RPMI8226 (cell line): ENCODE data around the gene HEXD.

Source experiments
- DNase-seq: peaks from one replicate; pipeline ENCODE4 v3.0.0-alpha.2; 2015

Gene HEXD

DNA sequence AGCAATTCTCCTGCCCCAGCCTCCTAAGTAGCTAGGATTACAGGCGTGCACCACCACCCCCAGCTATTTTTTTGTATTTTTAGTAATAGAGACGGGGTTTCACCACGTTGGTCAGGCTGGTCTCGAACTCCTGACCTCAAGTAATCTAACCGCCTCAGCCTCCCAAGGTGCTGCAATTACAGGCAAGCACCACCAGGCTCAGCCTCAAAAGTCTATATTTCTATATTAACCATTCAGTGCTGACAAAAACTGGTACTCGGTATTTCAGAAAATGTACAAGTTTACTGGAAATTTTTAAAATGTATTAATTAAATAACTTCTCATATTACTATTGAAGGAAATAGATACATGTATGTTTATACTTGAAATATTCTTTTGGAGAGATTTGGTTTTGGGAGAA is 1.4 kb upstream of the HEXD start:
- DNase-seq = peak; percentile 29

DNA sequence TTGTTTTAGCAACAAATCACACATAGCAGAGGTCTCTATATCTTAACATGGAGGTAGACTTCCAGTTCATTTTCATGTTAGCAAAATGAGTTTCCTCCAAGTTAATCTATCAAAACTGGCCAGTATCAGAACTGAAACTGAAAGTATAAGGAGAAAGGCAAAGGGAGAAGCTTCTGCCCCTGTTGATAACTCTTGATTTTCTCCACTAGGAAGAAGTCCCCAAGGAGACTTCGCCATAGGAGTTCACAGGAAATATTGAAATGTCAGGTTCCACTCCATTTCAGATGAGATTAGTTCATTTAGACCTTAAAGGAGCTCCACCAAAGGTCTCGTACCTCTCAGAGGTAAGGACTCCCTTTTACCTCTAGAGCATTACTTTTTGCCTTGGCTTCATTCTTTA is 1.4 kb downstream of the HEXD start:
- DNase-seq = peak; percentile 48

DNA sequence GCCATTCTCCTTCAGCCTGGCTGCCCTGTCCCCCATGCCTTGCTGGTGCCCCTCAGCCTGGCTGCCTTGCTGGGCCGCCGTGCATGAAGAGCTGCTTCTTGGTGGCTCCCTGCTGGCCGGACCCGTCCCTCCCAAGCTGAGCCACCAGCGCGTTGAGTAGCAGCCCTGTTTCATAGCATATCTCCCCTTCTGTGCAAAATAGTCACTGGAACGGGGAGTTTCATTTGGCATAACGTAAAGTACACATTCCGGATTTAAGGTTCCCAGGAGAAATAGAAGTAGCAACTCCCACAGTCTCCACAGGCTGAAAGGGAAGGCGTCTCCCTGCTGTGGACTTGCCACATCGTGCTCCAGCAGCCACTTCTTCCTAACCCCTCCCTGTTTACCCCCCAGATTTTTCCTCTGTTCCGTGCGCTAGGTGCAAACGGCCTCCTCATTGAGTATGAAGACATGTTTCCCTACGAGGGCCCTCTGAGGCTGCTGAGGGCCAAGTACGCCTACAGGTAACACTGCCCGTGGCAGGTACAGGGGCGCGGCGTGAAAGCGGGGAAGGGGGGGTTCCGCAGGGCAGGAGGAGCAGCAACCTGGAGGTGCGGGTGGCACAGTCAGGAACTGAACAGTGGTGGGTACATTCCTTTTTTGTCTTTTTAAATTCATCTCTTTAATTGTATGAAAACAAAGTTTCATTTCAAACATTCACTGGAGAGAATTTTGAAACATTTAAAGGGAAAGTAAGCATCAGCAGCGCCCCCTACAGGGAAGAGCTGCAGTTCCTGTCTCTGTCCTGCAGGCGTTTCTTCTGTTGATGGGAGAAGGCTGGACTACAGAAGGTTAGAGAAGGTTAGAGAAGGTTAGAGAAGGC is 6.1 kb downstream of the HEXD start:
- peak; percentile 75 for DNase-seq

DNA sequence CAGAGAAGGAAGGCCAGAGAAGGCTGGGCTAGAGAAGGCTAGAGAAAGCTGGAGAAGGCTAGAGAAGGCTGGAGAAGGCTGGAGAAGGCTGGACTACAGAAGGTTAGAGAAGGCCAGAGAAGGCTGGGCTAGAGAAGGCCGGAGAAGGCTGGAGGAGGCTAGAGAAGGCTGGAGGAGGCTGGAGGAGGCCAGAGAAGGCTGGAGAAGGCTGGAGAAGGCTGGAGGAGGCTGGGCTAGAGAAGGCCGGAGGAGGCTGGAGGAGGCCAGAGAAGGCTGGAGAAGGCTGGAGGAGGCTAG is 6.7 kb downstream of the HEXD start:
- DNase-seq = no peak

DNA sequence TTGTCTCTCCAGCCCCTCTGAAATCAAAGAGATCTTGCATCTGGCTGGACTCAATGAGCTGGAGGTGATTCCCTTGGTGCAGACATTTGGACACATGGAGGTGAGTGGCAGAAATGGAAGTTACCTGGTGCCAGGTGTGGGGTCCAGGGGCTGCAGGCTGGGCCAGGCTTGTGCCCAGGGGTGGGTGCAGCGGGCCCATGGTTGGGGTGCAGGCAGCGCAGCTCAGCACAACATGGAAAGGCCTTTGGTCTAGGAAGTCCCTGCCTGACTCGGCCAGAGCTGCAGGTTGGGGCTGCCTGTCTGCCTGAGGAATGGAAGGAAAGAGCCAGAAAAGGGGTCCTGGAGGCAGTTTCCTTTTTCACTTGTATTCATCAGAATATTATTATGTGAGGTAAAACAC is 10.4 kb downstream of the HEXD start:
- DNase-seq = no peak

DNA sequence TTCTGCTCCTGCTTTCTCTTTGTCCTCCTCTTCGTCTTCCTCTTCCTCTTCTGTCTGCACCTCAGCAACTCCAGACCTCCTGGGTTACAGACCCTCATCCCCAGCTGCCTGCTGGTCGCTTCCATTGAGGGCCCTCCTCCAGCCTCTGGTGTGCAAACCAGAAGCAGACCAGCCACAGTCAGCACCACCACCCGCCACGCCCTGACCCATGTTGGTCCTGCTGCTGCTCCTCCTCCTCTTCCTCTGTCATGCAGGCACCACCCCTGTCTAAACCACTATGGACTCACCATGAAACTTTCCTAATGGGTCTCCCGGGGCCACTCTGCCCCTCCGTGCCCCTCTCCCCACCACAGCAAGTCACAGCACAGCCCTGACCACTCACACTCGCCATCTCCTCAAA is 11.7 kb downstream of the HEXD start:
- no peak for DNase-seq

DNA sequence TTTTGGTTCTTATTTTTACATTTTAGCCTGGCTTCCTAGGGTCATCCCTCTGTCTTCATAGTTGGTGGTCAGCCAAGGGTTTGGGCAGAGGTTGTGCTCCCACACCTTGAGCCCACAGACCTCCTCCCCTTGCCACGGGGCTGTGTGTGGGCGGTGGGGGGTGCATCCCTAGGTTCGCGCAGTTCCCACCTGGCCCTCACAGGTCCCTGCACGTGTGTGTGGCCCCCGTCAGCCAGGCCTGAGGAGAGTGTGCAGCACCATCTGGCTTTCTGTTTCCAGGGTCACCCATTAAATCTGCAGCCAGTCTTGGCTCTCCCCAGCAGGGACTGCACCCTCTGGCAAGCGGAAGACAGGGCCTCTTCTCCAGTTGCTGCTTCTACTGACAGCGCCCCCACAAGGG is 13.9 kb downstream of the HEXD start:
- DNase-seq = no peak

DNA sequence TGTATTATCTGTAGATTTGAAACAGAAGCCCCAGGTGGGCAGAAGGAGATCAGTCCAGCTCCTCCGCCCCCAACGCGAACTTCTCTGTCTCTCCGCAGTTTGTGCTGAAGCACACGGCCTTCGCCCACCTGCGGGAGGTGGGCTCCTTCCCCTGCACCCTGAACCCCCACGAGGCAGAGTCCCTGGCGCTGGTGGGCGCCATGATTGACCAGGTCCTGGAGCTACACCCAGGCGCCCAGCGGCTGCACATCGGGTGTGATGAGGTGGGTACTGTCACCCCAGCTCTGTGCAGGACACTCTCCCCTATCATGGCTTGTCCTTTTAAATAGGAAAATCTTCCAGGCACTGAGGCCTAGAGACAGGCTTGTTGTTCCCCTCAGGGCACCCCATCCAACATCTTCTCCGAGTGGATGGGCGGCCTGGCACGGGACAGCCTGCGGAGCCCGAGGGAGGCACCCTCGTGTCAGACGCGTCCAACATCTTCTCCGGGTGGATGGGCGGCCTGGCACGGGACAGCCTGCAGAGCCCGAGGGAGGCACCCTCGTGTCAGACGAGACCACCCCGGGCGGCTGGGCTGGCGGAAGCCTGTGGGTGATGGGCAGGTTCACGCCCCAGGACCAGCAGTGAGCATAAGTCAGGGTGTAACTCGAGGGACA is 15.5 kb downstream of the HEXD start:
- DNase-seq = no peak

DNA sequence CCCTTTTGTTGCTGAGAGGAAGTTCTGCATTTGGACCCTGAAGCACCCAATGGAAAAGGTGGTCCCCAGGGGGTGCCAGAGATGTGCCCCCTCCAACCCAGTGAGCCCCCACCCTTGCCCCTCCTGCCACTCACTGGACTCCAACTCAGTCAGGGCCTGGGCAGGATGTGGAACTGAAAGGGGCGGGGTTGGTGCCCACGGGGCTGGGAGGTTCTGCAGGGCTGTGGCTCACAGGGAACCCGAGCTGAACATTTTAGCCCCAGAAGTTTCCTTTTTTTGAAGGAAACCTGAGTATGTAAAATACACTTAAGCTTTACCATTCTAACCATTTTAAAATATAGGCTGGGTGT is 16.0 kb downstream of the HEXD start:
- DNase-seq = no peak

DNA sequence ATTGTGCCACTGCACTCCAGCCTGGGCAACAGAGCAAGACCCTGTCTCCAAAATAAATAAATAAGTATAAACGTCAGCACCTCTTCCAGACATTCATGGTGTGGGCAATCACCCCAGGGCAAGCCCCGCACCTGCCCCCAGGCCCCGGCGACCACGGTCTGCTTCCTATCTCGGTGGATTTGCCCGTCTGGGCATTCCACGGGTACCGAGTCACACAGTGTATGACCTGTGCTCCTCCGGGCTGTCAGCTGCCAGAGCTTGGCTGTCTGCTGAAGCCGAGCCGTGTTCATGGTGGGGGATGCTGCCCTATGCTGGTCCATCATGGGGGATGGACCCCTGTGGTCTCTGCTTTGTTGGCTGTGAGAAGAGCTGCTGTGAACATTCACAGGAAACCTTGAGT is 17.0 kb downstream of the HEXD start:
- no peak for DNase-seq

DNA sequence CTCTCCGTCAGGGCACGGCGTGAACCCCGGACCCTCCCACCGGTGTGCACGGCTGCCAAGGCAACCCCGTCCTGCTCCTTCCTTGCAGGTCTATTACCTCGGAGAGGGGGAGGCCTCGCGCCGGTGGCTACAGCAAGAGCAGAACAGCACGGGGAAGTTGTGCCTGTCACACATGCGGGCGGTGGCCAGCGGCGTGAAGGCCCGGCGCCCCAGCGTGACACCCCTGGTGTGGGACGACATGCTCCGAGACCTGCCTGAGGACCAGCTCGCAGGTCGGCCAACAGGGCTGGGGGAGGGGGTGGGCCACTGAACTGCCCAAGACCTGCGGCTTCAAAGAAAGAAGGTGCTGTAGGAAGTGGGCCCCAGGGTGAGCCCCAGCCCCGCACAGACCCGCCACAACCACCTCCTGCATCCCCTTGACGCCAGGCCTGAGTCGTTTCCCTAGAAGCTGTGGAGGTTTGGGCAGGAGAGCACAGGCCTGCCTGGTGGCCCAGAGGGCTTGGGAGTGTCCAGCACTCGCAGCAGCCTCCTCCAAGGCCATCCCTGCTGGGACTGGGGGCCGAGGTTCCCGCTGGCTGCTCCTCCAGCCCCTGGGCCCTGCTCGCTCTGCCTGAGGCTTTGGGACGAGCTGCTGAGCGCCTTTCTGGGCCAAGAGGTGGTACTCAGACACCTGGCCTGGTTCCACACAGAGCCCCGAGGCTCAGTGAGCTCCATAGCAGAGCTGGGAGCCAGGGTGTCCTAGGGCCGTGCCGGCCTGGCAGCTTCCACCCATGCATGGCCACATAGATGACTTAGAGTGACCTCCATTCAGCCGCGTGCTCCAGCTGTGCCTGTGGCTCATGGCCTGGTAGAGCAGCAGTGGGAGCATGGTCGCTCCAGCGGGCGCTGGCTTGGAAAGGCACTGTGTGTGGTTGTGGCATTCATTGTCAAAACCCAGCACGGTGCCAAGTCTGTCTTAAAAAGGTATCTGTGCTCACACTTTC is 17.7 kb downstream of the HEXD start:
- no peak for DNase-seq

DNA sequence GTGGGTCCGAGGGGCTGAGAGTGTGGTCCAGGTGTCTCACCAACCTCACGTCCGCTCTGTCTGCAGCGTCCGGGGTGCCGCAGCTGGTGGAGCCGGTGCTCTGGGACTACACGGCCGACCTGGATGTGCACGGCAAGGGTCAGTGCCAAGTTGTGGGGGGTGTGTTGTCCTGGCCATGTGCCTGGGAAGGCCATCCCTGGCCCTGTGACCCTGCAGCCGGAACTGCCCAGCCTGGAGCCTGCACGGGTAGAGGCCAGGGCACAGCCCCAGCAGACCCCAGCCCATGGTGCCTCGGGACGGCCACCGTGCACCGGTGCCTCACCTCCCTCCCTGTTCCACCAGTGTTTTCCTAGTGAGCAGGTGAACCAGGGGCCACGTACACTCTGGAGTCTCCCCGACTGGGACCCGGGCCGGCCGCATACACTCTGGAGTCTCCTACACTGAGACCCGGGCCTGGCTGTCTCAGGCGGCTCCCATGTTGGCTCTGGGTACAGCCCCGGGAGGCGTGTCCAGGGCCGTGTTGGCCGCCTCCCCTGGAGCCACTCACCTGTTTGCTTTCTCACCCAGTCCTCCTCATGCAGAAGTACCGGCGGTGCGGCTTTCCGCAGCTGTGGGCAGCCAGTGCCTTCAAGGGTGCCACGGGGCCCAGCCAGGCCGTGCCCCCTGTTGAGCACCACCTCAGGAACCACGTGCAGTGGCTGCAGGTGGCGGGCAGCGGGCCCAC is 18.6 kb downstream of the HEXD start:
- no peak for DNase-seq

DNA sequence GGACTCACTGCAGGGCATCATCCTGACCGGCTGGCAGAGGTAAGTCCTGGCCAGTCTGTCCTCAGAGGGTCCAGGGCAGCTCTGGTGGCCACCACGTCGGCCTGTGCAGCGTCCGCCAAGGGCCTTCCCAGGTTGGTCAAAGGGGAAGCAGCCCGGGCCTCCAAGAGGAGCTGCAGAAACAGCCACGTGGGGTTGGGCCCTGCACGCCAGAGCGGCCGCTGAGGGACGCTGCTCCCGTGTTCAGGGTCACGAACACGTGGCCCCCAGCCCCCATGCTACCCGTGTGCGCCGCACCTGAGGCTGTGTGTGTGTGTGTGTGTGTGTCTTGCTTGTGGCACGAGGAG is 19.1 kb downstream of the HEXD start:
- no peak for DNase-seq

DNA sequence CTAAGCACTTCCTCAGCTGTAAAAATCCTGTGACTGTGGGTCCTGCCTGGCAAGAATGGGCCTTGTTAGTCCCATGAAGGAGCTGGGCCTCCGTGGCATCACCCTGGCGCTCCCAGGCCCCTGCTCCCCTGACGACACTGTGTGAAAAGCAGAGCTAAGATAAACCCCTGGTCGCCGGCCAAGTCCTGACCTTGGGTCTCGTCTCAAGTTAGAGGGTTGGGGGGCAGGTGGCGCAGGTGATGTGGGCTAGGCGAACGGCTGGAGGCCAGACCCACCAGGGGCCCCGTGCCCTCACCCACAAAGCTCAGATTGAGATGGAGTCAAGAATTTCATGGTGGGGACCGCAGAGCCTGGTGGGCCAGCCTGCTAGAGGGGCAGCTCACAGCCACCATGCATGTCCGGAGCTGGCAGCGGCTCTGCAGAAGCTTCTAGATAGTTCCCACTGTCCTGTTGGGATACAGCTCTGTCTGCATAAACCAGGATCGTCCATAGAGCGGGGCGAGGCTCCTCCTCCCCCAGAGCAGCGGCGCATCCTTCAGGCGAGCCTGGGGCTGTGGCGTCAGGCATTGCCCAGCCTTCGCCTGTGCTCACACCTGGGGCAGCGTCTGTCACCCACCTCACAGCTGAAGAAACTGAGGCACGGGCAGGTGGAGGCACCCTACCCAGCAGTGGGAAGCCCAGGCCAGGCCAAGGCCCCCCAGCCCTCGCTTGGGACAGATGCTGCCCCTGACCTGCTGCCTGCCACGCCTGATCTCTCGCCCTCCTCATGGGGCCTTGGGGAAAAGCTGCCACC is 20.4 kb downstream of the HEXD start:
- no peak for DNase-seq

DNA sequence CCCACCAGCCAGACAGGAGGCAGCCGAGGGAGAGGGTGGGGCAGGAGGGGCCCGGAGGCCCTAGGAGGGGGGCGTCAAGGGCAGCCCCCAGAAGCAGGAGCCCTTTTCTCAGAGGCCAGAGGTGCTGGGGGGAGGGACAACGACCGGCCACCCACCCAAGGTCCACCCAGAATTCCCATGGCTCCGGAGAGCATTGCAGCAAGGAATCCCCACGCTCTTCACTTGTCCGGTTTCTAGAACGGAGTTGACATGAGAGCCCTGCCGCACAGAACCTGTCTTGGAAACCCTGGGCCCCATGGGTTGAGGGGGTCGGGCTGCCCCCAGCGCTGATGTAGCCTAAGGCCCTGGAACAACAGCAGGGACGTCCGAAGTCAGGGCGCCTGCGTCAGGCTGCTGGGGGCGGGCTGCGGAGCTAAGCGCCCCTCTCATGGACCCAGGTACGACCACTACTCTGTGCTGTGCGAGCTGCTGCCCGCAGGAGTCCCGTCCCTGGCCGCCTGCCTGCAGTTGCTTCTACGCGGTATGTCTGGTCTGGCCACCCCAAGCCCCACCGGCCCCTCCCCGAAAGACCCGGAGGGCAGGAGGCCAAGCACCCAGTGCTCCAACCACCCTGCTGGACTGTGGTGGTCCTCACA is 21.2 kb downstream of the HEXD start:
- no peak for DNase-seq

DNA sequence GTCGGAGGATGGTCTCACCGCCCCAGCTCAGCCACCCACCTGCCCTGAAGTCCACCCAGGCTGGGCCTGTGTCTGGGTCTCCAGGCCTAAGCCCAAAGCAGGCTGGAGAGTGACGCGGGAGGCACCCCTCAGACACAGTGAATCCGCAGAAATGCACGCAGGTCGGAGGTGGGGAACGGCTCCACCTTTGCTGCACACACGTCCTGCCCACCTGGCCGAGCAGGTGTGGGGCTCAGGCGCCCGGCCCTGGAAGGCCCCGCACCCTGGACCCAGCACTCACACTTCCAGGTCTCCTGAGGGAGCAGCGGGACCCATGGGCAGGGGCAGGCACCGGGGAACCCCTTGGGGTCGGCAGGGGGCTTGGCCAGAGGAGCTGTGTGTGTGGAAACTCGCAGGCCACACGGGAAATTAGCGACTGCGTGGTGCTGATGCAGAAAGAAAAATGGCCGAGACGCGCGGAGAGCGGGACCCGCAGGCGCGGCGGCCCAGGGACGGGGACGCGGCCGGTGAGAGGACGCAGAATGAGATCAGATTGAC is 21.8 kb downstream of the HEXD start:
- no peak for DNase-seq

DNA sequence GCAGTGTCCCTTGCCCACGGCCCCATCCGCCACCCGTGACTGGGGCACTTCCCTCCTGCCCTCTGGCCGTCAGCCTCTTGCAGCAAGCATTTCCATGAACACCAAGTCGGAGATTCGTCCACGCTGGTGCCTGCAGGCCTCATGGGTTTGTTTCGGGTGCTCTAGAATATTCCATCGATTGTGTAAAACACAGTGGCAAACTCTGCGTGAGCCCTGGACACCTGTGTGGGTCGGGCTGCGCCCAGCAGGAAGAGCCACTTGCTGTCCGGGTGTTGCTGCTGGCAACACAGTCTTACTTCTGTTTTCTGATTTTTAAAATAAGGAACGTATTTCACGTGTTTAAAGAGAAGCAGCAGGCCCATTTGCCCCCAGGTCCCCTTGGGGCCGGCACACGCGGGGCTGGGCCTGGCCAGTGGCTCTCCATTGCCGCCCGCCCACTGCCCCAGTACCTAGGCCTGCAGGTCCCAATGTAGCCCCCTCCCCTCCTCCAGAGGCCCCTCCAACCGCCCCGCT is 22.4 kb downstream of the HEXD start:
- no peak for DNase-seq

DNA sequence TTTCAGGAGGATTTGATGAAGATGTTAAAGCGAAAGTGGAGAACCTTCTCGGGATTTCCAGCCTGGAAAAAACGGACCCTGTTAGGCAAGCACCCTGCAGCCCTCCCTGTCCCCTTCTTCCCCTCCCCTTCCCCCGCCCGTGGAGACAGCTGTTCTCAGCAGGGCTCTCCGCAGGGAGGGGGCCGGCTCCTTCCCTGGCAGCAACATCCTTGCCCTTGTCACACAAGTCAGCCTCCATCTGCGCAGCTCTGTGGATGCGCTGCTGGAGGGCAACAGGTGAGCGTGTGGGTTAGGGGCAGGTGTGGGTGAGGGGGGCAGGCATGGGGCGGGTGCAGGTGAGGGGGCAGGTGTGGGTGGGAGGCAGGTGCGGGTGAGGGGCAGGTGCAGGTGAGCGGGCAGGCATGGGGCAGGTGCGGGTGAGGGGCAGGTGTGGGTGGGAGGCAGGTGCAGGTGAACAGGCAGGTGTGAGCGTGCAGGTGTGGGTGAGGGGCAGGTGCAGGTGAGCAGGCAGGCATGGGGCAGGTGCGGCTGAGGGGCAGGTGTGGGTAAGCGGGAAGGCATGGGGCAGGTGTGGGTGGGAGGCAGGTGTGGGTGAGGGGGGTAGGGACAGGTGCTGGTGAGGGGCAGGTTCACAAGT is 23.0 kb downstream of the HEXD start:
- no peak for DNase-seq

DNA sequence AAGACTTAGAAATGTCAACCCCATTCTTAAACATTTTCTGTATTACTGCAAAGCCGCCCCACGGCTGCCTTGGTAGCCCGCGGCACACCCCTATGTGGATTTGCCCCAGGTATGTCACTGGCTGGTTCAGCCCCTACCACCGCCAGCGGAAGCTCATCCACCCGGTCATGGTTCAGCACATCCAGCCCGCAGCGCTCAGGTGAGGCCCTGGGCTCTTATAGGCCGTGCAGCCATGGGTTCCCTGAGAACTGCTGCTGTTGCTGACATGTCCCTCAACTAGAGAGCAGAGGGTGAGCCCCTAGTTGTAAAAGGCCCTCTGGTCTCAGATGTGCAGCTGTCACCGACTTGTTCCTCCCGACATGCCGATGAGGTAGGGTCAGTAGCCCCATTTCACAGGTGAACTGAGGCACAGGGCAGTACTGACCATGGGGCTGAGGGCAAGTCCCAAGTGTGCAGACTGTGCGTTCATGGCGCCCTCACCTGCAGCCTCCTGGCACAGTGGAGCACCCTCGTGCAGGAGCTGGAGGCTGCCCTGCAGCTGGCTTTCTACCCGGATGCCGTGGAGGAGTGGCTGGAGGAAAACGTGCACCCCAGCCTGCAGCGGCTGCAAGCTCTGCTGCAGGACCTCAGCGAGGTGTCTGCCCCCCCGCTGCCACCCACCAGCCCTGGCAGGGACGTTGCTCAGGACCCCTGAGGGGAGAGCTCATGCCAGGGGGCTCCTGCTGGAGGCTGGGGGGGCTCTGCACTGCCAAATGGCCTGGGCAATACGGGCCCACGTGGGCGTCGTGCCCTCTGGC is 23.7 kb downstream of the HEXD start:
- DNase-seq = no peak
